HG03066 (cell line): ENCODE measurements around the gene ABCC1.
"Not testable (repeated sequence)": the region's sequence is repeated elsewhere in the genome, so short reads cannot be mapped to it uniquely, and the experiment has no call there.

Experiments used
- ATAC-seq: cut with Tn5 transposase; IDR thresholded peaks from one replicate; pipeline ENCODE4 v1.9.1; 2021; ENCODE audit warnings: low read depth; ENCODE audit not compliant: unreplicated experiment

The ABCC1 gene

DNA sequence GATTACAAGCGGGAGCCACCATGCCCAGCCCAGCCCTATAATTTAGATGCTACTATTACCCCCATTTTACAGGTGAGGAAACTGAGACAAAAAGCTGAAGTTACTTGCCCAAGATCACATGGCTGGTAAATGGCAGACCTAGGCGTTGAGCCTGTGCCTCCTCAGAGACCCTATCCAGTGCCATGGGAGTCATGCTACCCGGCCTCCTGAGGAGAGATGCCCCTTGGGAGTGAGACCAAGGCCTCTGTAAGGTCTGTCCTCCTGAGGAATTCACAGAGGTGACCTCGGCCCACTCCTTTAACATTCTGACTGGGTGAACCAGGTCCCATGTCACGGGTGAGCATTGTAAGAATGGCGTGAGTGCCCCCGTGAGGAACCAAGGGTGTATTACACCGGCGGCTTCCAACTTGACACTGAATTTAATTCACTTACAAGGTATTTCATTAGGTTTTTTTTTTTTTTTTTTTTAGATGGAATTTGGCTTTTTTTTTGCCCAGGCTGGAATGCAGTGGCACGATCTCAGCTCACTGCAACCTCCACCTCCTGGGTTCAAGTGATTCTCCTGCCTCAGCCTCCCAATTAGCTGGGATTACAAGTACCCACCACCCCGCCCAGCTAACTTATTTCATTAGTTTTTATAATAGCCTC lies 178.2 kb downstream of the ABCC1 start:
- ATAC-seq = no peak

DNA sequence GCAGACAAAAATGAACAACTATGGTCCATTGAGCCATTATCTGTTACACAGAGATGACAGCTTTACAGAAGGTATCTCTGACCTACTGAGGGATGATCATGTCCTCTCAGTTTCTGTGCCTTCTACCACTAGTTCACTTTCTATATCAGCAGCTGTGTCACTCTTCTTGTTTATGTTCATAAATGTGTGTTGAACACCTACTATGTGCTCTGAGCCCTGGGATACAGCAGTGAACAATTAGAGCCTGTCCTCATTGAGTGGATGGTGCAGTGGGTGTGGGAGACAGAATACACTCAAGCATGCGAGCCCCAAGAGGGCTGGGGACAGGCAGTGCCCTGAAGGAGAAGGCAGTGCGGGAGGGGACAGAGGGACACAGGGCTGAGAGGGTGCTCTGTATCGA lies 181.8 kb downstream of the ABCC1 start:
- ATAC-seq = no peak

DNA sequence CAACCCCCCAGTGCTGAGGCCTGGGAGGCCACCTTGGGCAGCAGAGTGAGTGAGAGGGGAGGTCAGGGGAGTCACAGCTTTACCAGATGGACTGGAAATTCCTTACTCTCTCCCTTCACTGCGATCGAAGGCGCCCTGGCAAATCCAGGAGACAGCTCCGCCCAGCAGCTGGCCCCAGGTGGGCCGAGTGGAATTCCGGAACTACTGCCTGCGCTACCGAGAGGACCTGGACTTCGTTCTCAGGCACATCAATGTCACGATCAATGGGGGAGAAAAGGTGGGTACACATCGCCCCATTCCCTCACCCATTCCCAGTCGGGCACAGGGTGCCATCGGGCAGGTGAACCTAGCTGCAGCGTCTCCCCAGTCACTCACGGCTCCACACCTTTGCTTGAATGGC lies 182.2 kb downstream of the ABCC1 start:
- ATAC-seq = no peak

DNA sequence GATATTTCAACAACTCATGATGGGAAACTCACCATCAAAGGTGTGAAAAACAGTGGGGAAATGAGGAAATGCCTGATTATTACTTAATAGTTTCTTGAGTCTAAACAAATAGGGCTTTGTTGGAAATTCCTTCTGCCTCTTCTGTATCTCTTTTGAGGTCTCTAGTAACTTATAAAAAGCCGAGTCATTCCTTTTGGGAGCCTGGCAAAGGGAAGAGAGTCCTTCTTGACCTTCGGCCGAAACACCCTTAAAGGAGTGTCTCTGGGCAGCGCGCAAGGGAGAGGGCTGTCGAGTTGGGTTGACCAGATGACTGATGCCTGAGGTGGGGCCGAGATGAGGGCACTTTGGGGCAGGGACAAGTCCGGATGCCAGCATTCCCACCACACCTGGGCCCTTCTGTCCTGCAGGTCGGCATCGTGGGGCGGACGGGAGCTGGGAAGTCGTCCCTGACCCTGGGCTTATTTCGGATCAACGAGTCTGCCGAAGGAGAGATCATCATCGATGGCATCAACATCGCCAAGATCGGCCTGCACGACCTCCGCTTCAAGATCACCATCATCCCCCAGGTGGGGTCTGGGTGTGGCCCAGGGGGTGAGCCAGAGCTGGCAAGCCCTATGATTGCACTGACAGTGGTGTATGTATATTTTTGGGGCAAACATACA lies 184.7 kb downstream of the ABCC1 start:
- ATAC-seq = no peak

DNA sequence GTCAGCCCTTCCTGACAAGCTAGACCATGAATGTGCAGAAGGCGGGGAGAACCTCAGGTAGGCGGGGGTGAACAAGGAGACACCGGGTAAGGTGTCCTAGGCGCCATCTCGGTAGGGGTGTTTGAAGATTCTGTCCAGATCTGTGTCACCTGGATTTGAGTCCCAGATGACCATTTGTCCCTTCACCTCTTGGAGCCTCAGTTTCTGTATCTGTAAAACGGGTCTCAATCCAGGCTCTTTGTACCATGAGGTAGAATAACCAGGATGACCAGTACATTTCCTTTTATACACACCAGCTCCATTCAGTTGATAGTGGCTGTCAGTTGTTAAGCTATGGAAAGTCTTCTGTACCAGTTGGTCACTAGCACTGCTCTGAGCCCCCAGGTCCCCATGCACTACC lies 187.2 kb downstream of the ABCC1 start:
- ATAC-seq = no peak

DNA sequence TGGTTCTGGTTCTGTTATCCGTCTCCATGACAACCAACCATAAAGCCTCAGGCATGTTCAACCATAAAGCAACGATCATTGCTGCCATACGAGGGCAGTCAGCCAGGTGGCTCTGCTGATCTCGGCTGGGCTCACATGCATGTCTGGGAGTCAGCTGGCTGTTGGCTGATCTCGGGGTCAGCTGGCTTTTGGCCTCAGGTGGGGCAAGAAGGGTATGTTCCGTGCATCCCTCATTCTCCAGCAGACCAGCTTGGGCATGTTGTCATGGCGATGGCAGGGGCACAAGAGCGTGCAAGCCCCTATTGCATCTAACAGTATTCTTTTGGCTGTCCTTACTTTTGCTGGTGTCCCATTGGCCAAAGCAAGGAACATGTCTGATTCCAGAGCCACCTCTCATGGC lies 187.7 kb downstream of the ABCC1 start:
- no peak for ATAC-seq

GRCh38 chr16:16138034-16138635 lies 188.7 kb downstream of the ABCC1 start:
- no peak for ATAC-seq

GRCh38 chr16:16139061-16139460 lies 189.6 kb downstream of the ABCC1 start:
- no peak for ATAC-seq

DNA sequence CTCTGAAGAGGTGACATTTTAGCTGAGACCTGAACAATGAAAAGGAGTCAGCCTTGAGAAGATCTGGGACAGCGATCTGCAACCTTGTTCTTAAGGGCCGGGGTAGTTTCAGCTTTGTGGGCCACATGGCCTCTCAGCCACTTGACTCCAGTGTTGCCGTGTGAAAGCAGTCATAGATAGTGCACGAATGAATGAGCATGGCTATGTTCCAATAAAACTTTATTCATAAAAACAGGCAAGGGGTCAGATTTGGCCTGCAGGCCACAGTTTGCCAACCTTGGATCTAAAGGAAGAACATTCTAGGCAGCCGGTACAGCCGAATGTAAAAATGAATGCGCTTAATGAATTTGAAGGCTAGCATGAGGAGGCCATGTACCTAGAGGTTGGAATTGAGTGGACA lies 190.4 kb downstream of the ABCC1 start:
- ATAC-seq = no peak

DNA sequence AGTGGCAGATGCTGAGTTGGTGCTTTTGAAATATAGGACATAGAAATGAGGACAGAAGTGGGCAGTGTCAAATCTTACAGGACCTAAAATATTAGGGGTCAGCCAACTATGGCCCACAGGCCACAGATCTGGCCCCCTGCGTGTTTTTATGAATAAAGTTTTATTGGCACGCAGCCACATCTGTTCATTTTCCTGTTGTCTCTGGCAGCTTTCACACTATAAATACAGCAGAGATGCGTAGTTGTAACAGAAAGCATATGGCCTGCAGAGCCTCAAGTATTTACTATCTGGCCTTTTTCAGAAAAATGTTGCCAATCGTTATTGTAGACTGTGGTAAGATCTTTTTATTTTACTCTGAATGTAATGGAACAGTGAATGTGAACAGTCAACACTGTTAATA lies 191.1 kb downstream of the ABCC1 start:
- ATAC-seq = no peak

- no peak for ATAC-seq
Measured at GRCh38 chr16:16141141-16141540, 191.7 kb downstream of the ABCC1 start.

DNA sequence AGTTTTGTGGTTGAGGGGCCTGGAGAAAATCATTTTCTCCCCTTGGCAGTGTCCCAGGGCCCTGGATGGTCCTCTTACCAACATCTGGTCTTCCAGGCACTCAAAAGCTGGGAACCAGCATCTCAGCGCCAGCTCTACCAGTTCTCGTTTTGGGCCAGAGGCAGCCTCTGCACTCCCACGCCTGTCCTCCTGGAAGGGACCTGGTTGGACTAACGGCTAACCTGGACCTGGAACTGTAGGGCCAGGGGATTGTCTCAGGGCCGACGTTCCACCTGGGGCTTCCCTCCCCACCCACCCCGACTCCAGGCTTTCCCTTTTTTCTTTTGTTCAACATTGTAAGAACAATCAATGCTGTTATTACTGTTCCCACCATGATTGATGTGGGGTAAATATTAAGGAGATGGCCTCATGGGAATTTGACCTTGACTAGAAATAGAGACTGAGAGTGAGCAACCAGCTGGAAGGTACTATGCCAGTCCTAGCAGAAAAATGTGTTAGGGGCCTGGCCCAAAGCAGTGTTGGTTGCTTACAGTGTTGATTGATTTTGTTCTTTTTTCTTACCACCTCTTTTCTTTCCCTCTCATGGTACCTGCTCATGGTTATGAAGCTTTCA lies 192.5 kb downstream of the ABCC1 start:
- ATAC-seq = no peak

- ATAC-seq = no peak
Measured at GRCh38 chr16:16143038-16143763, 193.8 kb downstream of the ABCC1 start.

- ATAC-seq = no peak
Measured at GRCh38 chr16:16143931-16144330, 194.5 kb downstream of the ABCC1 start.

- ATAC-seq = no peak
Measured at GRCh38 chr16:16144416-16144815, 195.0 kb downstream of the ABCC1 start.

GRCh38 chr16:16145286-16145685 lies 195.9 kb downstream of the ABCC1 start:
- no peak for ATAC-seq

GRCh38 chr16:16146380-16147315 lies 197.2 kb downstream of the ABCC1 start:
- ATAC-seq = no peak

GRCh38 chr16:16147316-16147999 lies 198.0 kb downstream of the ABCC1 start:
- ATAC-seq = no peak

GRCh38 chr16:16148000-16148599 lies 198.7 kb downstream of the ABCC1 start:
- not testable (repeated sequence) for ATAC-seq
